GM23248 (cell line): ENCODE data around the gene UNC93B1.

Experiments used
- EZH2 ChIP-seq: fragments of 200-600 bp; sonication (generic); IDR thresholded peaks from 2 replicates; pipeline ENCODE4 v1.6.1; 2018; ENCODE audit warnings: antibody characterized with exemption, mild to moderate bottlenecking; ENCODE audit not compliant: insufficient read depth, poor library complexity, severe bottlenecking
- EZH2phosphoT487 ChIP-seq: fragments of 200-600 bp; sonication (generic); IDR thresholded peaks from 2 replicates; pipeline ENCODE4 v1.6.1; 2018; ENCODE audit warnings: antibody characterized with exemption, moderate library complexity, mild to moderate bottlenecking, low read depth; ENCODE audit not compliant: insufficient read depth

DNA sequence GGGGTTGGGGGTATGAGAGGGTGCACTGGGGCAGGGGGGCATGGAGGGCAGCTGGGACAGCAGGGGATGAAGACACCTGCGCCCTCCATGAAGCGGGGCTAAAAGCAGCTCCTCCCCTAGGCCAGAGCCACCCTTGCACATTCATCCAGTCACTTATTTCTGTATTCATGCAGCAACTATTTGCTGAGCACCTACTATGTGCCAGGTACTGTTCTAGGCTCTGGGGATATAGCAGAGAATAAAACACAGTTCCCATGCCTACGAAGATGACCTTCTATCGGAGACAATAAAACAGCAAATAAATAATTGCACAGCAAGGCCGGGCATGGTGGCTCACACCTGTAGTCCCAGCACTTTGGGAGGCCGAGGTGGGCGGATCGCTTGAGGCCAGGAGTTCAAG, 11.6 kb upstream of the UNC93B1 start:
- TF ChIP-seq EZH2 (no peak), EZH2phosphoT487 (no peak)
